Epidermal melanocyte (primary cell): ENCODE data around the gene ARHGEF1.
A peak's percentile ranks its signal among the peaks of the same experiment; 100 is the strongest.

Source experiments
- DNase-seq: peaks from one replicate; pipeline ENCODE4 v3.0.0; 2011; ENCODE audit warnings: low spot score; ENCODE audit not compliant: insufficient read length

ARHGEF1 gene

DNA sequence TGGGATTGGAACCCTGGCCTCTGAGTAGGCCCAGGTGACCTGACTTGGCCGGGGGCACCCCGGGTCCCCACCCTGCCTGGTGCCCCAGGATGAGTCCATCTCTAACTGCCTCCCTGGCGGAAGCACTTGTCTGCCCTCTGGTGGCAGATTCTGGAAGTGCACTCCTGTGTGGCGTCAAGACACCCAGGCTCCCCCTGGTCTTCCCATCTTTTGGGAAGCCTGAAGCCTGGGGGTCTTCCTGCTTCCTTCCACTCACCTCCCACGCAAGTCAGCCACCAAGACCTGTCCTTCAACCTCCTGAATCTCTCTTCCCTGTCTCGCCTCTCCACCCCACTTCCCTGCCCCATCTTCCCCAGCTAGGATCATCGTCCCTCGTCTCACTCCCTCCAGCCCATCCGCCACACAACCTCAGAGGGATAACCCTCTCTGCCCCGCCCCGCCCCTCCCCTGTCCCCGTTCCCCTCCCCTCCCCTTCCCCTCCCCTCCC lies 68.7 kb downstream of the ARHGEF1 start:
- DNase-seq = peak; percentile 87

DNA sequence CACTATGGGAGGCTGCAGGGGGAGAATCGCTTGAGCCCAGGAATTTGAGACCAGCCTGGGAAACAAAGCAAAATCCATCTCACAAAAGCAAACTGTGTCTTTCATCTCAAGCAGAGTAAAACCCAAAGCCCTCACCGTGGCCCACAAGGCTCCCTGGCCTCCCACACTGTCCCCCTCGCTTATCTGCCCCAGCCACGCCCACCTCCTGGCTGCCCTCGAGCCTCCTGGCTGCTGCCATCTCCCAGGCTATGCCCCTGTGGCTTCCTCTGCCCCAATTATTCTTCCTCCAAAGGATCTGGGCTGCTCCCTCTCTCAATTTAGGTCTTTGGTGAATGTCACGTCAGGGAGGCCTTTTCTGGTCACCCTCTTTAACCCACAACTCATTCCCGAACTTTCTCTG lies 72.5 kb downstream of the ARHGEF1 start:
- DNase-seq = no peak

DNA sequence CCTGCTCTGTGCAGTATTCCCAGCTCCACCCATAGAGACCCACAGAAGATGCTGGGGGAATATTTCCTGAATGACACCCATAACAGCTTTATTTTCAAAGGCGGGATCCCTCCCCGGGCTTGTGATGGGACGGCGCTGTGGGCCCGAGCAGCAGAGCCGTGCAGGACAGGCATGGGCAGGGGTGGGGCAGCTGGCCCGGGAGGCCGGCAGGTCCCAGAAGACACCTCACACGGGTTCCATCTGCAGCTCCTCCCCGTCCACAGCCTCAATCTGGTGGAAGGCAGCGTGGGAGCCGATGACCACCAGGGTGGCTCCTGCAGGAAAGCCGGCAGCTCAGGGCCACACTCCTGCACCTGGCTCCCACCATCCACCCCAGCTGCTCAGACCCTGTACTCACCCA lies 73.6 kb downstream of the ARHGEF1 start:
- no peak for DNase-seq
